Posterior vena cava (tissue), 2 donors: ENCODE results near the gene TAC1. TPM values are rescaled to one million over a fixed set of nuclear protein-coding genes. Genes with fewer than 3 reads are reported as not detected.
A peak's percentile ranks its signal among the peaks of the same experiment; 100 is the strongest.
"Not testable (repeated sequence)": the region's sequence is repeated elsewhere in the genome, so short reads cannot be mapped to it uniquely, and the experiment has no call there.

ENCODE experiments used
- DNase-seq: peaks from one replicate; pipeline ENCODE4 v3.0.0-alpha.2; 2020; ENCODE audit warnings: low spot score
- intact Hi-C, 2 donors: fragments of 100-400 bp; cut with DNase I; formaldehyde crosslinking; loops; one replicate each; pipeline versions ENCODE4 v1.14.1 to v1.14.2; 2022 to 2023
- long read RNA-seq, 2 donors: library from polyadenylated mRNA; unstranded; transcript quantifications; one replicate each; pipeline ENCODE4 v2.0.0, GENCODE V29; 2020 to 2021
- total RNA-seq, 2 donors: library from RNA; stranded (reverse); fragmentation: NEBNext Ultra II Directional; extraction: Animal tissue kit (Norgen Biotek cat#: 25700); gene quantifications; one replicate each; pipeline ENCODE4 v1.2.1, GENCODE V29; 2021
- donor health status: DM: yes; HTN: yes; CAD: no.
- donor health status: DM: yes; HTN: yes; CAD: no.

TAC1 gene, protein sequence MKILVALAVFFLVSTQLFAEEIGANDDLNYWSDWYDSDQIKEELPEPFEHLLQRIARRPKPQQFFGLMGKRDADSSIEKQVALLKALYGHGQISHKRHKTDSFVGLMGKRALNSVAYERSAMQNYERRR
- under 1 TPM in 1 of 2 donors, not detected in 1; 0.19 TPM for total RNA-seq
- long read RNA-seq, donor 1: 0 reads
- long read RNA-seq, donor 2: 0 reads

DNA sequence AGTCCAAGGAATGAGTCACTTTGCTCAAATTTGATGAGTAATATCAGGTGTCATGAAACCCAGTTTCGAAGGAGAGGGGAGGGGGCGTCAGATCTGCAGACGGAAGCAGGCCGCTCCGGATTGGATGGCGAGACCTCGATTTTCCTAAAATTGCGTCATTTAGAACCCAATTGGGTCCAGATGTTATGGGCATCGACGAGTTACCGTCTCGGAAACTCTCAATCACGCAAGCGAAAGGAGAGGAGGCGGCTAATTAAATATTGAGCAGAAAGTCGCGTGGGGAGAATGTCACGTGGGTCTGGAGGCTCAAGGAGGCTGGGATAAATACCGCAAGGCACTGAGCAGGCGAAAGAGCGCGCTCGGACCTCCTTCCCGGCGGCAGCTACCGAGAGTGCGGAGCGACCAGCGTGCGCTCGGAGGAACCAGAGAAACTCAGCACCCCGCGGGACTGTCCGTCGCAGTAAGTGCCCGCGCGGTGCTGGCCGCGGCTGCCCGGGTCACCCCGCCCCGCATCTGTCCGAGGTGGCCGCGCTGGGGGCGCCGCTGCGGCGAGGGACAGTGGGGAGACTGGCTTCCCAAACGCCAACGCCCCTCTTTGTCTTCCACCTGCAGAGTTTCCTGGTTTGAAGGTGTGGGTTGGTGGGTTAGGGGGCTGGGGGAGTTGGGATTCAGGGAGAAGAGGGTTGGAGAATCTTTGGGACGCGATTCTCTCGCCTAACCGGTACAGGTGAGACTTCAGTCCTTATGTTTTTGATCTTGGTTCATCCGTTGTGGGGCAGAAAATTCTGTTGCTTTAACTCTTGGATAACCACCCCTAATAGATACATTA lies at the start of gene TAC1:
Gene TAC1, plus strand, starts transcription at position 351 of the 829 bp plus-strand sequence. CDS start 527 bp downstream, outside the sequence.
- intact Hi-C loops: no loop called here

DNA sequence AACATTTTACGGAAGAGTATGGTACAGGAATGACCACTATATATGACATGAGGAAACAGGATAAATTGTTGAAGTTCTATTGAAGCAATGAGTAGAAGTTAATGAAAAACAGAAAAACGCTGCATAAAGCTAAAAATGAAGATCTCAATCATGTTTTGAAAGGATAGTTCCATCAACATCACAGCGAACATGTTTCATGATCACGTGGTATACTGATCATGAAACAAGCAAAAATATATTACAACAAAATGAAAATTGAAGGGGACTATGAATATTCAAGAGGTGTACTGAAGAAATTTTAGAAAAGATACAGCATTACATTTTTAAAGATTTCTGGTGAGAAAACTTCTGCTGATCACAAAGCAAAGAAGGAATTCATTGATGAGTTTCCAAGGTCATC lies 45.9 kb upstream of the TAC1 start:
- intact Hi-C loops: no loop called here
- DNase-seq: no peak

More for the DNA sequence above, at the start of gene TAC1:
- peak; percentile 73 for DNase-seq

DNA sequence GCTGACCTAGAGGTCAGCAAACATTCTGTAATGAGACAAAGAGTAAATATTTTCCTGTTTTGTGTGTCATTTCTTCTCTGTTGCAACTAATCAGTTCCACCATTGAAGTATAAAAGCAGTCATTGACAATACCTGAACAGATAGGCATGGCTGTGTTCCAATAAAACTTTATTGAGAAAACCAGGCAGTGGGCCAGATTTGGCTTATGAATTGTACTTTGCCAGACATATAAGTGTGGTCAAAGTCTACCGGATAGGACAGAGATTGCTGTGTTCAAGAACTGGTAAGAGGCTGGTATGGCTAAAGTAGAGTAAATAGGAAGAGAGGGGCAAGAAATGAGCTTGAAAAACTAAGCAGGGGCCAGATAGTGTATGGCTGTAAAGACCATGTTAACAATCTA lies 38.3 kb upstream of the TAC1 start:
- intact Hi-C loops: no loop called here
- DNase-seq: no peak

DNA sequence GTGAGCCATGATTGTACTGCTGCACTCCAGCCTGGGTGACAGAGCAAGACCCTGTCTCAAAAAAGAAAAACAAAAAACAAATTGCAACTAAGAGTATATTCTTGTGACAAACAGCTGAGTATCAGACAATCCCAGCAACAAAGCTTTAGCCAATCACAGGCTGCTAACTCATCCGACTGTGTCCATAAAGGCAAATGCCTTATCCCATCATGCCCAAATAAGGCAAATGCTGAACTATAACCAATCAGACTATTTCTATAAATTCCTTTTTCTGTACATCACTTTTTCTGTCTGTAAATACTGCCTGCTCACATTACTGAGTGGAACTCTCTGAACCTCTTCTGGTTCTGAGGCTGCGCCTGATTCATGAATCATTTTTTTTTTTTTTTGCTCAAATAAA lies 37.5 kb upstream of the TAC1 start:
- intact Hi-C loops: no loop called here
- no peak for DNase-seq

DNA sequence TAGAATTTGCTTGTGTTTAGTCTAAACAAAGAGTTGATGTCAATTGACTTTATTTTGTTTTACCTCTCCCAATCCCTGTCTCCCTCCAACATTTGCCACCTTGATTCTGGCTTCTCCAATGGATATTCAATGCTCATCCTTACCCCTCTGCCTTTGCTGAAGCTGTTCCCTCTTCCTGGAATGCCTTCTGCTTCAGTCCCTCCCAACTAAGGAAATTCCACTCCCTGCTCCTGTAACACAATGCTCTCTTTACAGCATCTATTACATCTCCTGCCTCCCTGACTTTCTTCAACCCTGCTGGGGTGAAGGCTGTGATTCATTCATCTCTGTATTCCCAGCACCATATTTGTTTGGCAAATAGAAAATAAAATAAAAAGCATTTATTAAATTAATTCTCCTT lies 34.5 kb upstream of the TAC1 start:
- no peak for DNase-seq
- intact Hi-C loops: no loop called here

DNA sequence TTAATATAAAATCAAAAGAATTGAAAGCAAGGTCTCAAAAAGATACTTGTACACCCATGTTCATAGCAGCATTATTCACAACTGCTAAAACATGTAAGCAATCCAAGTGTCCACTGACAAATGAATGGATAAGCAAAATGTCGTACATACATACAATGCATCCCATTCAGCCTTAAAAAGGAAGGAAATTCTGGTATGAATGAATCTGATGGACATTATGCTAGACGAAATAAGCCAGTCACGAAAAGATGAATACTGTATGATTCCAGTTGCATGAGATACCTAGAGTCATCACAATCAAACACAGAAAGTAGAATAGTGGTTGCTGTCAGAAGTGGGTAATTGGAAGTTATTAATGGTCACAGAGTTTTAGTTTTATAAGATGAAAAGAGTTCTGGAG lies 9.5 kb upstream of the TAC1 start:
- intact Hi-C loops: no loop called here
- DNase-seq: no peak

DNA sequence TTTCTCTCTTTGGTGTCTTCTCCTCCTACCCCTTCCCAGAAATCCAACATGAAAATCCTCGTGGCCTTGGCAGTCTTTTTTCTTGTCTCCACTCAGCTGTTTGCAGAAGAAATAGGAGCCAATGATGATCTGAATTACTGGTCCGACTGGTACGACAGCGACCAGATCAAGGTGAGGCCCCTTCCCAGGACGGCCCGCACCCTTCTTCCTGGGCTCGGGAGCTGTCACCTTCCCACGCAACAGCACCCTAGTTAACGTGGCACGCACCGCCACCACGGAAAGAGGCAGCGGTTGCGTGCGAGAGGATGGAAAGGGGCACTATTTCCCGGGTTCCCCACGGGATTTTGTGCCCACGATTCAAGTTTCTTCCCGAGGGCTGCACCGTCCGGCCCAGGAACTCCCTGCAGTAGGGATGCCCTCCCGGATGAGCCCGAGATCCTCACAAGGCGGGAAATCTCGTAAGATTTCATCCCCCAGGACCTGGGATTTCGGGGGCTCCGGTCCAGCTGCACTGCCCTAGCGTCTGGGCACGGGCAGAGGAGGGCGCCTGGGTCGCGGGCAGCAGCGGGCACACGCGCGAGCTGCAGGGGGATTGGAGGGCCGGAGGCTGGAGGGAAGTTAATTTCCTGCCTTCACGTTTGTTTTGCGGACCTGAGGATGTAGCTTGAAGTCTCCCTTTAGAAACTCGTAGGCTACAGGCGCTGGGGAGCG lies 834 bp downstream of the TAC1 start:
- intact Hi-C loops: no loop called here
- peak; percentile 66 for DNase-seq

DNA sequence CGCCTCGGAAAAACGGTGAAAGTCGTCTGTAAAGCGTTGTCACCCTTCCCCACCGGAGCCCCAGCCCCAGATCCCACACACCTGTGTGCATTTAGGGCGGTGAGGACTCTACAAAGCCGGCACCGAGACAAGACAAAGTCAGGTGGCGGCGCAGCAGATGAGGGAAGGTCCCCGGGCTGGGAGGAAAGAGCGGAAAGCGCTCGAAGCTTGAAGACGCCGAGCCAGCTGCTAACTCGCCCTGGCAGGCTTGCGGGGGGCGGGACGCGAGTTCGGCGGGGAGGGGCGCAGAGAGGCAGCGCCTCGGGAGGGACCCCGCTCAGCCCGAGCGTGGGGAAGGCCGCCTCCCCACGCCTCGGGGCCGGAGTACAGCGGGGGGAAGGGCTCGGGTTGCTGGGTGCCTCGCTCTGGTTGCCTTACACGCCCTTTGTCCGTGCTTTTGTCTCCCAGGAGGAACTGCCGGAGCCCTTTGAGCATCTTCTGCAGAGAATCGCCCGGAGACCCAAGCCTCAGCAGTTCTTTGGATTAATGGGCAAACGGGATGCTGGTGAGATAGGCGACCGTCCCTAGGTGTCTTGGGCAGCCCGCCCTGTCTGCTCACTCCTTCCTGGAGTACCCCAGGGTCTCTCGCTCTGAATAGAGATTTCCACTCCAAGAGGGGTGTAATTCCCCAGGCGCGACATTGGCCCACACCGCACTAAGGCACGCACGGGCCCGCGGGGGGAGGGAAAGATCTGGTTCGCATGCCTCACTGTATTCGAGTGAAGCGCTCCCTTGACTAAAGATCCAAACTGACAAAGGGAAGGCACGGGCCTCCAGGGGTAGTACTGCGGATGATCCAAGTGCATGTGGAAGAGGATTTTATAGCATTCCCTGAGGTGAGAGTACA lies 1.6 kb downstream of the TAC1 start:
- intact Hi-C loops: no loop called here
- peak; percentile 75 for DNase-seq

DNA sequence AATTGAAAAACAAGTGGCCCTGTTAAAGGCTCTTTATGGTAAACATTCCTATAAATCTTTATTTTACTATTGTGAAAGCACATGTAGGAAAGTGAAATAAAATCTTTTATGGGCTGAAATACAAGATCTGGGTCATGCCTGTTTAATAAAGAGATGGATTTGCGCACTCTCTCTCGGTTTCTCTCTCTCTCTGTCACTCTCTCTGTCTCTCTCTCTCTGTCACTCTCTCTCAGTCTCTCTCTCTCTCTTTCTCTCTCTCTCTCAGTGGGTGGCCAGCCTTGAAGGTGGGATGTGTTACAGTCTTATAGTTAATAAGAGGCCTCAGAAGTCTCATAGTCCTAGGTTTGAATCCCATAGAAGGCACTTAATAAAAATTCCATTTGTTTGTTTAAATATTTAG lies 2.4 kb downstream of the TAC1 start:
- intact Hi-C loops: no loop called here
- DNase-seq: no peak

DNA sequence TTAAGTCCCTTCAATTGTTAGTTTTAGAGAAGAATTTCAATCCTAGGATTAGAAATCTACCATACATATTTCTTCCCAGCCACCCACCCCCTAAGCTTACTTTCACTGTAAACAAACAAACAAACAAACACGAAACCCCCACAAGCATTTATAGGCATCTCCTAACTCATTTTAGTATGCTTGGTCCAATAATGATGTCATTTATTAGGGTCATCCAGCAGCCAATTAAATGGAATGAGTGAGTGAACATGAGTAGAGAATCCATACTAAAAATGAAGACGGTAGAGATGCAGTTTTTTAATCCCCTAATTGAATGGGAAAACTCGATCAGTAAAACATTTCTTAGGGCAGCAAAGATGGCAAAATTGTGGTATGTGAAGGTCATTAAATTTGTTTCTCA lies 3.2 kb downstream of the TAC1 start:
- no peak for DNase-seq
- intact Hi-C loops: no loop called here

DNA sequence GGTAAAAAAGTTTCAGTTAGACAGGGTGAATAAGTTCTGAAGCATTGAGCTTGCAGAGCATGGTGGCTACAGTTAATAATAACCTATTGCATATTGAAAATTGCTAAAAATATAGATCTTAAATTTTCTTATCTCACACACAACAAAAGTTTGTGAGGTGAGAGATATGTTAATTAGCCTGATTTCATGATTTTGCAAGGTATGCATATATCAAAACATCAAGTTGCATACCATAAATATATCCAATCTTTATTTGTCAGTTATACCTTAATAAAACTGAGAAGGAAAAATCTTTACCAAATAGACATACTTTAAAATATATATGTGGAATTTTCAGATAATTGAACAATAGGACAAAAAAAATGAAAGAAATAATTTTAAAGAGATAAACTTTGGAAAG lies 16.6 kb downstream of the TAC1 start:
- intact Hi-C loops: no loop called here
- DNase-seq: no peak

DNA sequence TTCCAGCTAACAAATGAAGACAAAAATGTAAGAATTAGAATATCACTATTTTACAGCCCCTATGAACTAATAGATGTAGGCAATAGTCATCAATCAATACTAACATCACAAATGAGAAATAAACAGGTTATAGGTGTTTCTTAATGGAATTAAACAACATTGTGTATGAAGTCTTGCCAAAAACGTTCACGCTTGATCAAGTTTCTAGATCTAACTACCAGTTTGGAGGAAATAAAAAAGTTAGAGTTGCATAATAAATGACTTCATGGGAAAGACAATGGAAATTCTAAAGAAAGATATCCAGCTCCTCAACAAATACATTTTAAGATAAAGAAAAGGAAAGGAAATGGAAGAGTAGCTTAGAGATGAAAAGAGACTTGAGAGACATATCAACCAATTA lies 19.7 kb downstream of the TAC1 start:
- intact Hi-C loops: no loop called here
- DNase-seq: no peak

DNA sequence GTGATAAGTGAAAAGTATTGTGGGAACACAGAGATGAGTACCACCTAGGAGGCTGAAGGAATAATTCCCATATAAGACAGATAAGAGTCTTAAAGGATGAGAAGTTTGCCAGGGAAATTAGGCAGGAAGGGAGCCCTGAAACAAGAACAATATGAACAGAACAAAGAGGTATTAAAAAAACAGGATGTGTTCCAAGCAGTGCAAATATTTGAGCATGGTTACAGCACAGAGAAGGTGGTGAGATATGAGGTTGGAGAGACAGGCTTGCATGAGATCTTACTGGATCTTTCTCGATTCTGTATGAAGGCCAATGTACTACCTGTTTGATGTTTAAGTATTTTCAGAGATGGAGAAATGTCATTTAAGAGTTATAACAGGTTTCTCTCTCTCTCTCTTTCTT lies 20.3 kb downstream of the TAC1 start:
- DNase-seq: no peak
- intact Hi-C loops: no loop called here

DNA sequence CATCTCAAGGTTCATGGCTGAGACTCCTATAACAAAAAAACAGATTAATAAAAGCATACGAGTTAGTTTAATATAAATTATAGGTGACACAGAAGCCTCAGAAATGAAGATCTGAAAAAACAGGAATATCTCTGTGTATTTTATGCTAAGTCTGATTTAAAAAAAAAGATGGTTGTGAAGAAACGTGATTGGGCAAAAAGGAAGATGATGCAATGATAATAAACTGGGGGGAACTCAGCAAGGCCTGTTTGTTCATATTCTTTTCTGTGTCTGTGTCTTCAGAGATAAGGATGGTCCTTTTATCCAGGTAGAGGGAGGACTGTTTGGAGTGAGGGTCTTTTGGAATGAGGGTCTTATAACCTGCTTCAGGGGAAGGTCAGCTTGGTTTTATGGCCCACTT lies 25.9 kb downstream of the TAC1 start:
- DNase-seq: no peak
- intact Hi-C loops: no loop called here

DNA sequence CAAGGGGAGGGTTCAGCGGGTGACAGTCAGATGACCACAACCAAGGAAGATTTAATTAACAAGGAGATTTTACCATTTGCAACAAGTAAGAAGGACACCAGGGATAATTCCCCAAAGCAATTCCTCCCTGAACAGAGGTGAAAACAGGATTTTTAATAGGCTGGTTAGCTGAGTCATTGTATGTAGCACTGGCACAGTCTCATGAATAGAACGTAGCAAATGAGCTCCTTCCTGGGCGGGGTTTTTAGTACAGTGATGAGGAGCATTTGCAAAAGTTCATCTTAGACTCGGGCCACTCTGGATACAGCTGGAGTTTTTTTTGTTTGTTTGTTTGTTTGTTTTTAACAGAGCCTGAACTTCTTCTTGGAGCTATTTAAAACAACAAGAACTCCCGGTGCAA lies 39.0 kb downstream of the TAC1 start:
- no peak for DNase-seq
- intact Hi-C loops: no loop called here

DNA sequence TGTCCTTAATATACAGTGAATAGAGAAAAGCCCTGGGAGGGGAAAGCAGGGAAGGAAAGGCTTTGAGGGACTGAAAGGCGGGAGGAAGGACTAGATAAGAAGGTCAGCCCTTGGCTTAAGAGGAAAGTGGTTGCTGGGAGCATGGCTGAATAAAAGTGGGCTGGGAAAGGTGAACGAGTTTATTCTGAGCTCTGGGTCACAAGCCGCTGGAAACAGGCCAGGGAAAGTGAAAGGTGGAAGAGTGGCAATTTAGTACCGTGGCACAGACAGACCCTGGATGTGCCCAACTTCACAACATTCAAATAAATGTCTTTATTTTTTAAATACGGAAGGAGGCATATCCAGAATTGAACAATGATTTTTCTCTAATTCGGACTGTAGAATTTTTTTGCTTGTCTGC lies 39.7 kb downstream of the TAC1 start:
- intact Hi-C loops: no loop called here

DNA sequence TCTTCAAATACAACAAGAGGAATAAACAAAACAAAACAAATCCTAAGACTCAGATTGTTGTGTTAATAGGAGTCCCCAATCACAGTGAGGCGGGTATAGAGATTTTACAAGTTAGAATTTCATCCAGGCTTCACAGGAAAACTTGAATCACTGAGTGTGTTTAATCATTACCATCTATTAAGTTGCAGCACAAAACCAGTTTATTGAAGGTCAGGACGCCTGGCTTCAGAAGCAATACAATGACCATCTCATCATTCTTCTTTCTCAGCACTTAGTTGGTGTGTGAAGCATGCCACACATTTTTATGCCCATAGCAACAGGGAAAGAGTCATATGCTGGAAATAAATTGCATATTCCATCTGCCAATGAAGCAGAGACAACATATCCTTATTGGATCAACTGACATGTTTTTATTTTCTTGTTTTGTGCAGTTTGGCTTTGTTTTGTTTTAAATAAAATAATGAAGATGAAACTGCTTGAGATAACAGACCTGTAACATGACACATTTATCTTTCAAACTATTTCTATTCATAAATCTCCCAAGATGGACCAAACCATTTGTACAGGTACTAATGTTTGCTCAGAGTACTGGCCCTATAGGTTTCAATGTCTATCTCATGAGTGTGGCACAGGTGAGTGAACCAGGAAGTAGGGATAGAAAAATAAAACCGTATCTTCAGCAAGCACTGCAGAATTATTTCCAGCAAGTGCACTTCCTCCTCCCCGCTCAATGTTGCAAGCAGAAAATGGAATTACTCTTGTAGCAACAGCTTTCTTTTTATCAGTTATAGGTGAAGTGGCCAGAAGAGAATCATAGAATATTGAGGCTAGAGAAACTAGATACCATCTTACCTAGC lies 40.4 kb downstream of the TAC1 start:
- DNase-seq: no peak
- intact Hi-C loops: no loop called here

More for the DNA sequence above, 39.7 kb downstream of the TAC1 start:
- DNase-seq: no peak

DNA sequence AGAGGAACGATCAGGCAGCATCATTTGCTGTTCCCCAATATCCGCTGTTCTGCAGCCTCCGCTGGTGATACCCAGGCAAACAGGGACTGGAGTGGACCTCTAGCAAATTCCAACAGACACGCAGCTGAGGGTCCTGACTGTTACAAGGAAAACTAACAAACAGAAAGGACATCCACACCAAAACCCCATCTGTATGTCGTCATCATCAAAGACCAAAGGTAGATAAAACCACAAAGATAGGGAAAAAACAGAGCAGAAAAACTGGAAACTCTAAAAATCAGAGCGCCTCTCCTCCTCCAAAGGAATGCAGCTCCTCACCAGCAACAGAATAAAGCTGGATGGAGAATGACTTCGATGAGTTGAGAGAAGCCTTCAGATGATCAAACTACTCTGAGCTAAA lies 54.5 kb downstream of the TAC1 start:
- intact Hi-C loops, DNase-seq: not testable (repeated sequence)
